Smooth muscle cell of the coronary artery (primary cell): ENCODE data around the gene P2RY14. TPM values are rescaled to one million over a fixed set of nuclear protein-coding genes. Genes with fewer than 3 reads are reported as not detected.

Experiments used
- total RNA-seq: library from RNA; depleted of rRNA; stranded (reverse); fragments of >200 nt; gene quantifications from 2 replicates; pipeline ENCODE4 v1.2.3, GENCODE V29; 2014; ENCODE audit warnings: low replicate concordance

Gene P2RY14
- not detected in 2 replicates for total RNA-seq

DNA sequence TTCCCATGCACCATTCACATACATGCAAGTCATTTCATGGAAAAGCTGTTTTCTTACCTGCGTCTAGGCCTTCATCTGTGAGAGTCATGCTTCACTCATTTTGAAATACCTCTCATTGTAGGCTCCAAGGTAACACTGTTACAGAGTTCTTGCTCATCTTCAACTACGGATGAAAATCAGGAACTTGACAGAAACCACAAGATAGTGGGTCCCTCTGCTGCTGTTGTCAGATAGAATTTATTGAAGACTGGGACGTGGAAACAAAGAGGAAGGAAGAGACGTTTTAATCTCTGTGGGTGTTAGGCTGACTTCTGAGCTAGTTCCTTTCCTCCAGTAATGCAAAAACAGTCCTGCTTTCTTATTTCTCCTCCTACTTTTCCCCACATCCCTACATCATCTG lies at the start of gene P2RY14:
Gene P2RY14, minus strand, starts transcription at position 313 of the 400 bp plus-strand sequence. CDS start 64,226 bp downstream, outside the sequence.

DNA sequence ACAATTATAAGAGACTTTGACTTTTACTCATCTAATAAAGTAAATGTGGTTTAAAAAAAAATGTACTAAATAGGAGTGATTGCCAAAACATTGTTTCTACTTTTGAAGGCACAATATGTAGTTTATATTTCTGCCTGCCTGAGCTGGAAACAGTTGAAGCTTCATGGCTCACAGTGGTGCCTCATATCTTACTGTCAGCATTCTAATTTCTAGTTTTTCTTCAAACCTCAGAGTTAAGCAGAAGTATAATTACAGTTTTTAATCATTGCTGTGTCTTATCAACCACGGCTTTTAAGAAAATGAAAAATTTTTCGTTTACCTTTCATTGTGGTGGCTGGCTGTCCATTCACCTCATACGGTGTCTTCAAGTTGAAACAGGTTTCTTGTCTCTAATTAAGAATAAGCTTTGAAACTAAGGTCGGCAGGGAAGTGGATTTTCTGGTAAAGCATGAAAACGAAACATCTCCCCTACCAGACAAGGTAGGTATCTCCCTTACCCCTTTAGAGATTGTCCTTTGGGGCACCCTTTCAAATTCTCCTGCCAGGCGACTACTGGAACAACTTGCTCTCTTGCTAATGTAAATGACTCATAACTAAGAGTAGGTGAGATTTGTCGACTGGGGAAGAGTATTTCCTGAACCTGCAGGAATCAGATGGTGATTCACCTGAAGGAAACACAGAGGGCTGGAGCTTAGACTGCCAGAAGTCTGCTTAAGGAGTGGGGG lies 38.1 kb upstream of the P2RY14 start, which contains the start of gene GPR87:
Gene GPR87, minus strand, starts transcription at position 554 of the 725 bp plus-strand sequence. CDS start 16,720 bp downstream, outside the sequence.

DNA sequence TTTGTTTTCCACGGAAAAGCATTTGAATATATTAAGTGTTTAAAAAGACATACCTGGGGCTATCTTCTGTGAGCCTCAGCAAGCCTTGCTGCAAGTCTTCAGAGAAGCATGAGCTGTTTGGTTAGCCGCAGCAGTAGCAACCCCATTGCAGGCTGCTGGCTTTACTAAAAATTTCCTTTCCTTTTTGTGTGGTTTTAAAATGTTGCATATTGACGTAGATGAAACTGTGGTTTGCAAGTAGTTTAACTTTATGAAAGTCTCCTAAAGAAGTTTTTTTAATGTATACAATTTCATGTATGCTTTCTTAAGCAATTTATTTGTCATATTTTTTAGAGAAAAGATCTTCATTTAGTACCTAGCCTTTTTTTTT lies 75.3 kb downstream of the P2RY14 start, which contains the start of gene GPR171:
Gene GPR171, minus strand, starts transcription at position 166 of the 370 bp plus-strand sequence. CDS start 3,830 bp downstream, outside the sequence.

Other genes starting within 250 kb of the P2RY14 start
- gene MED12L, start 192.9 kb downstream of the P2RY14 start, total RNA-seq, result 0.30 and 0.70 TPM in 2 replicates
- not detected in 2 replicates for gene GPR171, start 75.3 kb downstream of the P2RY14 start, total RNA-seq
- gene GPR87, start 38.3 kb upstream of the P2RY14 start, total RNA-seq, result not detected in 2 replicates
- gene P2RY13, start 51.0 kb upstream of the P2RY14 start, total RNA-seq, result not detected in 2 replicates
- 0.35 TPM in 1 of 2 replicates, not detected in the other for gene P2RY12, start 106.2 kb upstream of the P2RY14 start, total RNA-seq
- gene IGSF10, start 182.5 kb upstream of the P2RY14 start, total RNA-seq, result 0.15 and 18.5 TPM in 2 replicates